ENCODE results near the gene ANKS1A.

- TF ChIP-seq POLR2A (IDR thresholded peaks at IDR 0.05; ENCODE audit: low read length) (no peak), RAD21 (conservative IDR thresholded peaks at IDR 0.05 in 1 of 2, IDR thresholded peaks at IDR 0.05 in 1 of 2) (no peak), RCOR1 (IDR thresholded peaks at IDR 0.05; ENCODE audit: low read depth, low read length) (no peak), MAFK (IDR thresholded peaks at IDR 0.05; ENCODE audit: partially characterized antibody) (no peak)
Measured at GRCh38 chr6:34864007-34864406, 25.0 kb upstream of the ANKS1A start.

All from A549 (cell line).